Neural cell (in vitro differentiated cells): Measurements from ENCODE around the gene APOA1.

Experiments used
- EP300 ChIP-seq: fragments of 450-650 bp; conservative IDR thresholded peaks from 2 replicates; pipeline ENCODE4 v1.6.1; 2014; ENCODE audit warnings: antibody characterized with exemption, mild to moderate bottlenecking, moderate library complexity; ENCODE audit not compliant: poor library complexity, severe bottlenecking
- EZH2 ChIP-seq: fragments of 200-600, 300-800 bp; shearing (Covaris generic), sonication (generic); IDR thresholded peaks from 2 replicates; pipeline ENCODE4 v1.6.1; 2014; ENCODE audit warnings: antibody characterized with exemption, low read length, borderline replicate concordance, mild to moderate bottlenecking; ENCODE audit not compliant: insufficient read depth, poor library complexity, severe bottlenecking
- POLR2AphosphoS5 ChIP-seq: IDR thresholded peaks from 2 replicates; pipeline ENCODE4 v1.6.1; 2012
- RAD21 ChIP-seq: fragments of 450-650 bp; conservative IDR thresholded peaks from 2 replicates; pipeline ENCODE4 v1.6.1; 2014; ENCODE audit warnings: antibody characterized with exemption, mild to moderate bottlenecking, moderate library complexity
- SMC3 ChIP-seq: fragments of 450-650 bp; conservative IDR thresholded peaks from 2 replicates; pipeline ENCODE4 v1.6.1; 2014; ENCODE audit warnings: antibody characterized with exemption, mild to moderate bottlenecking, moderate library complexity; ENCODE audit not compliant: poor library complexity
- TAF1 ChIP-seq: IDR thresholded peaks from 2 replicates; pipeline ENCODE4 v1.6.1; 2012; ENCODE audit warnings: low read depth
- TF ChIP-seq, protein P1 (sequence below): fragments of 450-650 bp; IDR thresholded peaks from 2 replicates; pipeline ENCODE4 v1.5.1; 2014; ENCODE audit warnings: antibody characterized with exemption, mild to moderate bottlenecking, moderate library complexity; ENCODE audit not compliant: poor library complexity, severe bottlenecking
- TF ChIP-seq, protein P2 (sequence below): IDR thresholded peaks from 2 replicates; pipeline ENCODE4 v1.6.1; 2012; ENCODE audit warnings: borderline replicate concordance

DNA sequence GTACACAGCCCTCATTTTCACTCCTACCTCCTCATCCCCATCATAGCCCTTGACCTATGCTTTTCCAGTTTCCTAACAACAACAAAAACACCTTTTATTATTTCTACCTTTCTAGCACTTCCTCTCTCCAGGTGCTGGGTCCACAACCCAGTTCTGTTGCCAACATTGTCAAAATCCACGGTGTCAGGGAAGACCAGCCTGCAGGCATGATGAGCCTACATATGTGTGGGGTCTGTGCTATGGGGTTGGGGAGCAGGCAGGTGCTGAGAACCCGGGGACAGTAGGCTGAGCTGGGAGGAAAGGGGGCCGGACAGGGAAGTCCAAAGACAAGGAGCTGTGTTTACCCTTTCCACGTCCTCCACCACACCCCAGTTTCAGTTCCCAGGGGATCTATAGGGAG is 48.9 kb downstream of the APOA1 start:
- TF ChIP-seq, protein P1, sequence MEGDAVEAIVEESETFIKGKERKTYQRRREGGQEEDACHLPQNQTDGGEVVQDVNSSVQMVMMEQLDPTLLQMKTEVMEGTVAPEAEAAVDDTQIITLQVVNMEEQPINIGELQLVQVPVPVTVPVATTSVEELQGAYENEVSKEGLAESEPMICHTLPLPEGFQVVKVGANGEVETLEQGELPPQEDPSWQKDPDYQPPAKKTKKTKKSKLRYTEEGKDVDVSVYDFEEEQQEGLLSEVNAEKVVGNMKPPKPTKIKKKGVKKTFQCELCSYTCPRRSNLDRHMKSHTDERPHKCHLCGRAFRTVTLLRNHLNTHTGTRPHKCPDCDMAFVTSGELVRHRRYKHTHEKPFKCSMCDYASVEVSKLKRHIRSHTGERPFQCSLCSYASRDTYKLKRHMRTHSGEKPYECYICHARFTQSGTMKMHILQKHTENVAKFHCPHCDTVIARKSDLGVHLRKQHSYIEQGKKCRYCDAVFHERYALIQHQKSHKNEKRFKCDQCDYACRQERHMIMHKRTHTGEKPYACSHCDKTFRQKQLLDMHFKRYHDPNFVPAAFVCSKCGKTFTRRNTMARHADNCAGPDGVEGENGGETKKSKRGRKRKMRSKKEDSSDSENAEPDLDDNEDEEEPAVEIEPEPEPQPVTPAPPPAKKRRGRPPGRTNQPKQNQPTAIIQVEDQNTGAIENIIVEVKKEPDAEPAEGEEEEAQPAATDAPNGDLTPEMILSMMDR, result no peak
- TF ChIP-seq TAF1 (no peak), EP300 (no peak), EZH2 (no peak), SMC3 (no peak), POLR2AphosphoS5 (no peak), RAD21 (no peak)
- TF ChIP-seq, protein P2, sequence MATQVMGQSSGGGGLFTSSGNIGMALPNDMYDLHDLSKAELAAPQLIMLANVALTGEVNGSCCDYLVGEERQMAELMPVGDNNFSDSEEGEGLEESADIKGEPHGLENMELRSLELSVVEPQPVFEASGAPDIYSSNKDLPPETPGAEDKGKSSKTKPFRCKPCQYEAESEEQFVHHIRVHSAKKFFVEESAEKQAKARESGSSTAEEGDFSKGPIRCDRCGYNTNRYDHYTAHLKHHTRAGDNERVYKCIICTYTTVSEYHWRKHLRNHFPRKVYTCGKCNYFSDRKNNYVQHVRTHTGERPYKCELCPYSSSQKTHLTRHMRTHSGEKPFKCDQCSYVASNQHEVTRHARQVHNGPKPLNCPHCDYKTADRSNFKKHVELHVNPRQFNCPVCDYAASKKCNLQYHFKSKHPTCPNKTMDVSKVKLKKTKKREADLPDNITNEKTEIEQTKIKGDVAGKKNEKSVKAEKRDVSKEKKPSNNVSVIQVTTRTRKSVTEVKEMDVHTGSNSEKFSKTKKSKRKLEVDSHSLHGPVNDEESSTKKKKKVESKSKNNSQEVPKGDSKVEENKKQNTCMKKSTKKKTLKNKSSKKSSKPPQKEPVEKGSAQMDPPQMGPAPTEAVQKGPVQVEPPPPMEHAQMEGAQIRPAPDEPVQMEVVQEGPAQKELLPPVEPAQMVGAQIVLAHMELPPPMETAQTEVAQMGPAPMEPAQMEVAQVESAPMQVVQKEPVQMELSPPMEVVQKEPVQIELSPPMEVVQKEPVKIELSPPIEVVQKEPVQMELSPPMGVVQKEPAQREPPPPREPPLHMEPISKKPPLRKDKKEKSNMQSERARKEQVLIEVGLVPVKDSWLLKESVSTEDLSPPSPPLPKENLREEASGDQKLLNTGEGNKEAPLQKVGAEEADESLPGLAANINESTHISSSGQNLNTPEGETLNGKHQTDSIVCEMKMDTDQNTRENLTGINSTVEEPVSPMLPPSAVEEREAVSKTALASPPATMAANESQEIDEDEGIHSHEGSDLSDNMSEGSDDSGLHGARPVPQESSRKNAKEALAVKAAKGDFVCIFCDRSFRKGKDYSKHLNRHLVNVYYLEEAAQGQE, result no peak
